Lung (tissue), 12 donors: ENCODE measurements around the gene FBN1. TPM values are rescaled to one million over a fixed set of nuclear protein-coding genes. Genes with fewer than 3 reads are reported as not detected.

Experiments
- ATAC-seq: fragments of 200-7000 bp; cut with Tn5 transposase; one replicate; pipeline ENCODE4 v1.9.1; 2020; ENCODE audit warnings: moderate number of reproducible peaks; ENCODE audit not compliant: insufficient read depth, low FRiP score
- DNase-seq, 3 donors: peaks; one replicate each; pipeline ENCODE4 v3.0.0-alpha.2; 2013 to 2017
- H3K27ac ChIP-seq, 2 donors: one replicate each; pipeline ENCODE4 v1.5.1; 2013; ENCODE audit warnings: mild to moderate bottlenecking in 2 of 2, moderate library complexity in 2 of 2, control low read depth in 1 of 2, inconsistent platforms in 1 of 2, low read depth in 1 of 2, low read length in 1 of 2
- H3K27me3 ChIP-seq, 3 donors: one replicate each; pipeline ENCODE4 v1.5.1; 2013; ENCODE audit warnings: low read length in 2 of 3; ENCODE audit not compliant: control insufficient read depth in 3 of 3, insufficient read depth in 3 of 3
- H3K36me3 ChIP-seq, 4 donors: one replicate each; pipeline ENCODE4 v1.5.1; 2013; ENCODE audit warnings: low read length in 4 of 4, mild to moderate bottlenecking in 1 of 4, moderate library complexity in 1 of 4; ENCODE audit not compliant: control insufficient read depth in 4 of 4, insufficient read depth in 4 of 4
- H3K4me1 ChIP-seq, 5 donors: one replicate each; pipeline ENCODE4 v1.5.1; 2013; ENCODE audit warnings: low read length in 5 of 5, mild to moderate bottlenecking in 2 of 5, moderate library complexity in 1 of 5; ENCODE audit not compliant: control insufficient read depth in 5 of 5, insufficient read depth in 5 of 5
- H3K4me3 ChIP-seq: one replicate; pipeline ENCODE4 v1.5.1; 2013; ENCODE audit warnings: mild to moderate bottlenecking, control low read depth, moderate library complexity
- H3K9ac ChIP-seq, 2 donors: one replicate each; pipeline ENCODE4 v1.5.1; 2013; ENCODE audit warnings: low read length in 2 of 2, control low read depth in 1 of 2; ENCODE audit not compliant: insufficient read depth in 1 of 2
- H3K9me3 ChIP-seq, 4 donors: one replicate each; pipeline ENCODE4 v1.5.1; 2013; ENCODE audit warnings: low read length in 3 of 4, mild to moderate bottlenecking in 1 of 4, moderate library complexity in 1 of 4; ENCODE audit not compliant: control insufficient read depth in 4 of 4, insufficient read depth in 3 of 4
- WGBS, 2 donors: extraction: QIAGEN DNeasy Blood & Tissue Kit; methylation state at CpG; one replicate each; pipeline ENCODE4 v1.1.7; 2013; 5-methylcytosine and 5-hydroxymethylcytosine counted together
- polyA plus RNA-seq, 2 donors: library from polyadenylated mRNA; stranded (reverse); fragments of 200-250 nt; gene quantifications; one replicate each; pipeline ENCODE4 v1.2.1, GENCODE V29; 2013
- total RNA-seq, 2 donors: library from RNA; depleted of rRNA in 1 of 2; stranded (reverse); fragments of >200 nt in 1 of 2; gene quantifications; one replicate each; pipeline ENCODE4 v1.2.1, GENCODE V29; 2014 to 2021
- TF ChIP-seq, protein P1 (sequence below): IDR thresholded peaks from 2 replicates; pipeline ENCODE4 v1.5.1; 2012; ENCODE audit warnings: mild to moderate bottlenecking; ENCODE audit errors: control extremely low read depth, extremely low read depth
- donor health status: control.
- donor health status: control.
- donor health status: Bipolar disorder and iron deficiency.
- donor health status: healthy.
- donor health status: DM: yes; HTN: yes; CAD: no.

FBN1 gene
- total and polyA plus RNA-seq, 4 donors: 6.0 to 170 (median 60.8) TPM

DNA sequence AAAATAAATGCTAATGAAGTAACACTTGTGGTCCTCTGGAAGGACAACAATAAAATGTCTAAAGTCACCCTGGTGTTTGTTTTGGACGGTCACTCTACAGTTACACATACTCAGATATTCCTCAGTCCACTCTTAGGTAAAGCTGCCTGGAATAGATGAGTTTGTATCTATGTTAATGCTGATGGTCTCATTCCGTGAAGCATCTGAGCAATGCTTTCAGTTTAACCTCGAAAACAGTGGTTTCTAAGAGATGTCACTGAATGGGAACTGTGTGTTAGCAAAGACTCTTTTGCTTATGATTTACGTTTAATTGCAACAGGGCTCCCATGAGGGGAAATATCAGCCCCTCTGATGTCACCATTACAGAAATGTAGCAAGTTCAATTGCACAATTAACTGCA is 49.1 kb downstream of the FBN1 start:
- DNase-seq: no peak
- Histone ChIP-seq H3K27ac (no peak overlapping the region), H3K9me3 (peaks cover 0 to 2% (median 0%) of the 10 kb centered on the region in 4 donors), H3K27me3 (no peaks in the 10 kb centered on the region), H3K9ac (no peak overlapping the region), H3K4me3 (no peak overlapping the region), H3K36me3 (peaks cover 0 to 24% (median 10%) of the 10 kb centered on the region in 4 donors), H3K4me1 (peaks cover 0 to under 1% (median 0%) of the 10 kb centered on the region in 5 donors)
- WGBS, 2 donors: 41 to 69% methylated on average over 4 of the region's 4 CpGs
- no peak for ATAC-seq
- TF ChIP-seq, protein P1, sequence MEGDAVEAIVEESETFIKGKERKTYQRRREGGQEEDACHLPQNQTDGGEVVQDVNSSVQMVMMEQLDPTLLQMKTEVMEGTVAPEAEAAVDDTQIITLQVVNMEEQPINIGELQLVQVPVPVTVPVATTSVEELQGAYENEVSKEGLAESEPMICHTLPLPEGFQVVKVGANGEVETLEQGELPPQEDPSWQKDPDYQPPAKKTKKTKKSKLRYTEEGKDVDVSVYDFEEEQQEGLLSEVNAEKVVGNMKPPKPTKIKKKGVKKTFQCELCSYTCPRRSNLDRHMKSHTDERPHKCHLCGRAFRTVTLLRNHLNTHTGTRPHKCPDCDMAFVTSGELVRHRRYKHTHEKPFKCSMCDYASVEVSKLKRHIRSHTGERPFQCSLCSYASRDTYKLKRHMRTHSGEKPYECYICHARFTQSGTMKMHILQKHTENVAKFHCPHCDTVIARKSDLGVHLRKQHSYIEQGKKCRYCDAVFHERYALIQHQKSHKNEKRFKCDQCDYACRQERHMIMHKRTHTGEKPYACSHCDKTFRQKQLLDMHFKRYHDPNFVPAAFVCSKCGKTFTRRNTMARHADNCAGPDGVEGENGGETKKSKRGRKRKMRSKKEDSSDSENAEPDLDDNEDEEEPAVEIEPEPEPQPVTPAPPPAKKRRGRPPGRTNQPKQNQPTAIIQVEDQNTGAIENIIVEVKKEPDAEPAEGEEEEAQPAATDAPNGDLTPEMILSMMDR: no peak

DNA sequence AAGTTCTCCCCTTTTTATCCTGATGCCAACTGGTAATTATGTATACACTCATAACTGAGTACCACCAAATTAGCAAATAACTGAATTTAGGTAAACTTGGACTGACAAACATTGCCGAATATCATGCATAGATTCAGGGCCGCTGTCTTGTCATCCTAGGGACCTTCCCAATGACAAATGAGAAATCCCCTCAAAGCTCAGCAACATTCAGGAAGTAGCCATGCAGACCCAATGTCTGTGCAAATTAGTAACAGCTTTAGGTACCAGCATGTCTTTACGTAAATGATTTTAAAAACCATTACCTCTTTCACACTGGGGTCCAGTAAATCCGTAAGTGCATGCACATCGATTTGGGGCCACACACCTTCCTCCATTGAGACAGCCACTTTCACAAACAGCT is 49.5 kb downstream of the FBN1 start:
- ATAC-seq: no peak
- Histone ChIP-seq H3K4me3 (no peak overlapping the region), H3K4me1 (no peaks in the 10 kb centered on the region), H3K36me3 (peaks cover 0 to 24% (median 10%) of the 10 kb centered on the region in 4 donors), H3K9me3 (peaks cover 0 to 2% (median 0%) of the 10 kb centered on the region in 4 donors), H3K9ac (no peak overlapping the region), H3K27me3 (no peaks in the 10 kb centered on the region), H3K27ac (no peak overlapping the region)
- 64 to 85% methylated on average over 5 of the region's 5 CpGs for WGBS, 2 donors
- no peak for DNase-seq
- TF ChIP-seq, protein P1: no peak

DNA sequence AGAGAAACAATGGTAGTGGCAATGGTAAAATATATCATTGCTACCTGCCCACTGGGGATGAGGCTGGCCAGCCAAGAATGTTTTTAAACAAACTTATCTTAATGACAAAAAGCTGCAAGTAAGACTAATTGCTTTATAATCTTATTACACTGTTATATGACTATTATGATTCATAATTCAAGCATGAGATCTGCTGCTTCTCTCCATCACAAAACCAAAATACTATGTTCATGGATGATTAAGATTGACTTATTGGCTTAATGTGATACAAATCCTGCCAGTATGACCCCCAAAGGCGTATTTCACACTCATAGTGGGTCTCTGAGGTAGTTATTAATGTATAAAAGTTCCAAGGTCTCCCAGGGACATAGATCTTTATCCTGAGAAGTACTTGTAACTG is 52.6 kb downstream of the FBN1 start:
- no peak for ATAC-seq

More for the DNA sequence above, 52.6 kb downstream of the FBN1 start:
- peaks cover 0 to 2% (median 0%) of the 10 kb centered on the region in 4 donors for H3K9me3 ChIP-seq
- H3K36me3 ChIP-seq: peaks cover 0 to 12% (median 4%) of the 10 kb centered on the region in 4 donors
- no peaks in the 10 kb centered on the region for H3K27me3 ChIP-seq
- peaks cover 0 to 6% (median 2%) of the 10 kb centered on the region in 5 donors for H3K4me1 ChIP-seq
- DNase-seq: no peak
- no peak overlapping the region for H3K9ac ChIP-seq
- TF ChIP-seq, protein P1: no peak
- H3K4me3 ChIP-seq: no peak overlapping the region
- WGBS, 2 donors: 90 to 91% methylated on average over 1 of the region's 1 CpG
- H3K27ac ChIP-seq: no peak overlapping the region
